Activated T-cell treated with anti-CD3 and anti-CD28 coated beads for 24 hours (primary cell): ENCODE data around the gene PLAA.
"Not testable (repeated sequence)": the region's sequence is repeated elsewhere in the genome, so short reads cannot be mapped to it uniquely, and the experiment has no call there.

Source experiments
- DNase-seq: peaks from one replicate; pipeline ENCODE4 v3.0.0-alpha.2; 2020; ENCODE audit warnings: low read depth

Gene PLAA

DNA sequence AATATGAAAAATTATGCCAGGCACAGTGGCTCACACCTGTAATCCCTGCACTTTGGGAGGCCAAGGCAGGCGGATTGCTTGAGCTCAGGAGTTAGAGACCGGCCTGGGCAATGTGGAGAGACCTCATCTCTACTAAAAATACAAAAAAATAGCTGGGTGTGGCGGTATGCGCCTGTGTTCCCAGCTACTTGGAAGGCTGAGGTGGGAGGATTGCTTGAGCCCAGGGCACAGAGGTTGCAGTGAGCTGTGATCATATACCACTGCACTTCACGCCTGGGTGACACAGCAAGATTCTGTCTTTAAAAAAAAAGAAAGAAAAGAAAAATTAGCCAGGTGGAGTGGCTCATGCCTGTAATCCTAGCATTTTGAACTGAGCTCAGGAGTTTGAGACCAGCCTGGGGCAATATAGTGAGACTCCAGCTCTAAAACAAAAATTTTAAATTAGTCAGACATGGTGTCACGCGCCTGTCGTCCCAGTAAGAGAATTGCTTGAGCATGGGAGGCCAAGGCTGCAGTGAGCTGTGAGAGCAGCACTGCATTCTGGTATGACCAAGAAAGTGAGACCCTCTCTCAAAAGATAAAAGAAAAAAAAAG lies 18.0 kb downstream of the PLAA start:
- no peak for DNase-seq

- DNase-seq: no peak
Measured at GRCh38 chr9:26925609-26926008, 21.4 kb downstream of the PLAA start.

- no peak for DNase-seq
Measured at GRCh38 chr9:26919698-26920097, 27.3 kb downstream of the PLAA start.

DNA sequence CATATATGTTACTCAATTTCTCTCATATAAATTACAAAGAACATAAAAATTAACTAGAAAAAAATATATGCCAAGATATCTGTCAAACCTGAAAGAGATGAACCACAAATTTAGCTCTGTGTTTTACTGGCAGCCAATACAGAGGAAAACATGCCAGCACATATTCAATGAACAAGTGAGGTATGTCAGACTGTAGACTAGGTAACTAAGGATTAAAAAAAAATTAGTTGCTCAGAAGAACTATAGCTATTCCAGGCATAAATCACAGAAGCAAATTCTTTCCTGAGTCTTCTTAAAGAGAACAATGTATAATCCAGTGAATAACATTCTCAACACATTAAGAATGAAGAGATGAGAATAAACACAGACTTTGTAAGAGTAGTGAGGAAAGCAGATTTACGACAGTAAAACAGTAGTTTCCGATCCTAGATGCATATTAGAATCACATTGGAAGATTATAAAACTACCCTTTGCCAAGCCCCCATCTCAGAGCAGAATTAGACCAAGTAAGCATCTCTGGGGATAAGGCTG lies 33.8 kb downstream of the PLAA start:
- no peak for DNase-seq

GRCh38 chr9:26904671-26905070 lies 42.4 kb downstream of the PLAA start:
- DNase-seq: no peak

- DNase-seq: no peak
Measured at GRCh38 chr9:26904070-26904469, 43.0 kb downstream of the PLAA start.

DNA sequence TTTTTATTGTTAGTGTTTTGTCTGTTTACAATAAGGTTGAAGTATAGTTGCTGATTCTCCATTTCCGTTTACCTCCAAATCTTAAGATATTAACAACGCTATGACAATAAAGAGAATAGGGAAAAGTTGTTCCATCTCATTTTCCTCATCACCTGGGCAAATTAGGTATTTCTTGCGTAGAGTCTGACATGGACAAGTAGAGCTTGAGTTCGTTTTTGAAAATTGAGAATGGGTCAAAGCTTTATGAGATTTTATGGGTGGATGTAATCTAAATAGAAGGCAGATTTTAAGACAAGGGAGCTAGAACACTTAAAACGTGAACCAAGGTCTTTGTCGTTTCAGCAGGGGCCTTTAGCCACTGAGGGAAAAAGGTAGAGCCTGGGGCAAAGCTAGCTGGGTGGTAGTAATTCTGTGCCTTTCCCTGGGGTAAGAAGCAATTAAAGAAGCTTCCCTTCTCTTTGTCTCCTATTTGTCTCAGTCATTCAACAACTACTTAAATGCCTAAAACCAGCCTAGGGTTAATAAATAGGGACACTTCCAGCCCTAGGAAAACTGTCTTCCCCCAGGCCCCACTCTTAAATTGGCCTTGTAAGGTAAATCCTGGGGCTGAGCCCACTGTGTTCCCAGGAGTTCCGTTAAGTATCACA lies 53.9 kb downstream of the PLAA start:
- DNase-seq: no peak

- peak; percentile 91 for DNase-seq
Measured at GRCh38 chr9:26892251-26893029, 54.6 kb downstream of the PLAA start, which contains the start of gene CAAP1. CAAP1 (minus strand) TSS chr9:26892802; CDS start chr9:26892715, 87 bp downstream.

DNA sequence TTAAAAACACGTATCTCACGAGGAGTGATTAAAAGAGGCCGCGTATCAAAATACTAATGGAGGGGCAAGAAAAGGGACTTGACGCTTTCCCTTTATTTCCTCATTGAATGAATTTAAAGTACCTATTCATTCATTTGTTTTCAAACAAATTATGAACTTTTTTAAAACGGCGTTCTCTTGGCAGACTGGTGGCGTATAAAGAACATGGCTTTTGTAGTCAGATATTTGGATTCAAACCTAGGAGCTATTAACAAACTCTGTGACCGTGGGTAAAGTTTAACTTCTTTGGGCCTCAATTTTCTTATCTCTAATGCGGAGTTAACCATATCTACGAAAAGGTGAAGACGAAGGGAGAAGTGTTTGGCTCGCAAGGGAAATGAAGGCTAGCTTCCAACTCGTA lies 55.3 kb downstream of the PLAA start:
- no peak for DNase-seq

GRCh38 chr9:26888271-26888670 lies 58.8 kb downstream of the PLAA start:
- DNase-seq: no peak

DNA sequence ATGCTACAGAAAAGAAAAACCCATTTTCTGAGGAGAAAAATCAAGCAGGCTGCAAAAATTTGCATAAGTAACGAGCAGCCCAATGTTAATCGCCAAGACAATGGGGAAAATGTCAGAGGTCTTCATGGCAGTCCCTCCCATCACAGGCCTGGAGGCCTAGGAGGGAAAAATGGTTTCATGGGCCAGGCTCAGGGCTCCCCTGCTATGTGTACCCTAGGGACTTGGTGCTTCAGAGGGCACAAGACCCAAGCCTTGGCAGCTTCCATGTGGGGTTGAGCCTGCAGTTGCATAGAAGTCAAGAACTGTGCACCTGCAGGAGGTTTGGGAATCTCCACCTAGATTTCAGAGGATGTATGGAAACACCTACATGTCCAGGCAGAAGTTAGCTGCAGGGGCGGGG lies 64.9 kb downstream of the PLAA start:
- no peak for DNase-seq

GRCh38 chr9:26880262-26880661 lies 66.8 kb downstream of the PLAA start:
- DNase-seq: no peak

- DNase-seq: not testable (repeated sequence)
Measured at GRCh38 chr9:26875155-26875554, 71.9 kb downstream of the PLAA start.

DNA sequence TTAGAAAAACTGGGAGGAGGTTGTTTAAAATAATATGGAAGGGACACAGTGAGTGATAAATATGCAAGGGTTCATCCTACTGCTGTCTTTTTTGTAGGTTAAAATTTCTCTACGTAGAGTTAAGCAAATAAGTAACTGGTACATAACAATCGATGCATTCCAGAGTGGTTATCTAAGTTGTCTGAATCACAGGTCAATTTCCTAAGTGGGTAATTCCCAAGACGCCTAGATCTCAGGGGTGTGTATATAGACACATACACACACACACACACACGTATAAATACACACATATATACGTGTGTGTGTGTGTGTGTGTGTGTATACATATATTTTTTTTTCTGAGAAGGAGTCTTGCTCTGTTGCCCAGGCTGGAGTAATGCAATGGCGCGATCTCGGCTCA lies 76.8 kb downstream of the PLAA start:
- no peak for DNase-seq

GRCh38 chr9:26863074-26863473 lies 84.0 kb downstream of the PLAA start:
- DNase-seq: no peak

DNA sequence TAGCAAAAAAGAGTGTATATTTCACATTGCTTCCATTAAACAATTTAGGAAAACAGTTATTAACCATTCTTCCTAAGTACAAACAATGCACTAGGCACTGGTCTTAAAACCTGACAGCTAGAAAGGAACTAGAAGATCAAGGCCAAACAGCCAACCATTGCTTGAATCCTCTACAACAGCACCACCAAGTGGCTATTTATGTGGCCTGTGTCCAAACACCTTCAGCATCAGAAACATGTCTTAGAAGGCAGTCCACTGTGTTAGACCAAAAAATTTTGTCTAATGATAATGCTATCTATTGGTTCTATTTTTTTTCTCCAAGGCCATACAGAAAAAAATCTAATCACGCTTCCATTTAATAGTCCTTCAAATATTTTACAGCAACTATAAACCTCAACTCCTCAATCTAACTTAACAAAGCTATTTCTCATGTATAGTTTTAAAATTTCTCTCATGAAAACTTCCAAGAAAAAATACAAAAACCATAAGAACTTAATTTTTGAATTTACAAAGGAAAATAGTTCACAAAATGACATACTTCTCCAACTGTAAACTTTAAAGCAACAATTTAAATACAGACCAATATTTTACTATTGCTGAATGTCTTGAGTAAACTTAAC lies 90.5 kb downstream of the PLAA start:
- DNase-seq: no peak
